Activated CD8-positive, alpha-beta memory T cell treated with anti-CD3 and anti-CD28 coated beads, Interleukin-2, amount 10 ng/mL, durations not matched to agents 7 days and 5 days (primary cell): ENCODE data around the gene CFAP65. TPM values are rescaled to one million over a fixed set of nuclear protein-coding genes. Genes with fewer than 3 reads are reported as not detected.

Experiments
- ATAC-seq: fragments of 150-1000 bp; cut with Tn5 transposase; one replicate; pipeline ENCODE4 v1.10.0; 2021; ENCODE audit warnings: moderate library complexity
- CTCF ChIA-PET: fragments of 350-600 bp; sonication (Branson Sonifier 250); formaldehyde crosslinking; loops from one replicate; lab custom pipeline; 2021; ENCODE audit warnings: antibody characterized with exemption; lab: Charles Lee
- DNase-seq: peaks from one replicate; pipeline ENCODE4 v3.0.0-alpha.2; 2020
- H3K27ac Mint-ChIP-seq: one replicate; pipeline ENCODE4 v1.8.0; 2021; ENCODE audit warnings: mild to moderate bottlenecking, mixed read lengths
- H3K27me3 Mint-ChIP-seq: one replicate; pipeline ENCODE4 v1.8.0; 2021; ENCODE audit warnings: mixed read lengths
- H3K36me3 Mint-ChIP-seq: one replicate; pipeline ENCODE4 v1.8.0; 2021; ENCODE audit warnings: mild to moderate bottlenecking, mixed read lengths
- H3K4me1 Mint-ChIP-seq: one replicate; pipeline ENCODE4 v1.8.0; 2021; ENCODE audit warnings: mixed read lengths
- H3K4me3 Mint-ChIP-seq: one replicate; pipeline ENCODE4 v1.8.0; 2021; ENCODE audit warnings: mild to moderate bottlenecking, moderate library complexity, mixed read lengths
- H3K9me3 Mint-ChIP-seq: one replicate; pipeline ENCODE4 v1.8.0; 2022; ENCODE audit warnings: low read depth, mixed read lengths
- total RNA-seq, 2 experiments: library from RNA; stranded (reverse); gene quantifications; one replicate each; pipeline ENCODE4 v1.2.3, GENCODE V29; 2021

Gene CFAP65
- total RNA-seq, 2 experiments from 2014 or later: not detected

GRCh38 chr2:219009294-219009693 lies 32.0 kb downstream of the CFAP65 start:
- CTCF ChIA-PET: interaction anchor here (0.9 to 1.6 kb wide), 3 partner anchors 13 to 181 kb away, joined by 3 to 6 read pairs (median 3); no protein-coding TSS in a partner anchor

GRCh38 chr2:219003979-219004378 lies 37.3 kb downstream of the CFAP65 start:
- ATAC-seq: no peak
- CTCF ChIA-PET: interaction anchor here (1.1 to 3.0 kb wide), 2 partner anchors 9 to 24 kb away, joined by 7 to 13 read pairs; no protein-coding TSS in a partner anchor
- Mint-ChIP-seq H3K9me3 (no peaks in the 10 kb centered on the region), H3K4me3 (no peak overlapping the region), H3K36me3 (no peaks in the 10 kb centered on the region), H3K4me1 (peaks cover 6% of the 10 kb centered on the region), H3K27me3 (peaks cover 66% of the 10 kb centered on the region), H3K27ac (no peak overlapping the region)
- no peak for DNase-seq

More at GRCh38 chr2:219009294-219009693, 32.0 kb downstream of the CFAP65 start:
- no peaks in the 10 kb centered on the region for H3K4me1 Mint-ChIP-seq
- DNase-seq (no peak), ATAC-seq (no peak)
- H3K4me3 Mint-ChIP-seq: no peak overlapping the region
- no peak overlapping the region for H3K27ac Mint-ChIP-seq
- H3K36me3 Mint-ChIP-seq: no peaks in the 10 kb centered on the region
- no peaks in the 10 kb centered on the region for H3K9me3 Mint-ChIP-seq
- peaks cover 30% of the 10 kb centered on the region for H3K27me3 Mint-ChIP-seq

GRCh38 chr2:219003267-219003634 lies 38.1 kb downstream of the CFAP65 start:
- H3K4me1 Mint-ChIP-seq: peaks cover 6% of the 10 kb centered on the region
- no peaks in the 10 kb centered on the region for H3K9me3 Mint-ChIP-seq
- no peak overlapping the region for H3K4me3 Mint-ChIP-seq
- ATAC-seq (peak; percentile 40), DNase-seq (no peak)
- CTCF ChIA-PET: interaction anchor here (1.1 to 3.0 kb wide), 4 partner anchors 8 to 111 kb away, joined by 3 to 13 read pairs (median 6); no protein-coding TSS in a partner anchor
- H3K27me3 Mint-ChIP-seq: peaks cover 71% of the 10 kb centered on the region
- no peaks in the 10 kb centered on the region for H3K36me3 Mint-ChIP-seq
- H3K27ac Mint-ChIP-seq: no peak overlapping the region

- Mint-ChIP-seq H3K4me3 (no peak overlapping the region), H3K9me3 (no peaks in the 10 kb centered on the region), H3K27me3 (peaks cover 74% of the 10 kb centered on the region), H3K36me3 (no peaks in the 10 kb centered on the region), H3K4me1 (peaks cover 6% of the 10 kb centered on the region), H3K27ac (no peak overlapping the region)
- ATAC-seq: no peak
- CTCF ChIA-PET: interaction anchor here (1.1 to 3.0 kb wide), 5 partner anchors 7 to 111 kb away, joined by 3 to 14 read pairs (median 5); no protein-coding TSS in a partner anchor
- peak; percentile 56 for DNase-seq
These were observed 38.7 kb downstream of the CFAP65 start for GRCh38 chr2:219002395-219003266.

GRCh38 chr2:219001577-219002394 lies 39.5 kb downstream of the CFAP65 start:
- no peak for DNase-seq
- CTCF ChIA-PET: interaction anchor here (1.1 to 1.5 kb wide), 5 partner anchors 22 to 110 kb away, joined by 3 to 14 read pairs (median 4); no protein-coding TSS in a partner anchor
- Mint-ChIP-seq H3K36me3 (no peaks in the 10 kb centered on the region), H3K4me3 (no peak overlapping the region), H3K4me1 (peaks cover 6% of the 10 kb centered on the region), H3K9me3 (no peaks in the 10 kb centered on the region), H3K27ac (no peak overlapping the region), H3K27me3 (peaks cover 73% of the 10 kb centered on the region)
- no peak for ATAC-seq

- ATAC-seq: no peak
- no peak overlapping the region for H3K4me3 Mint-ChIP-seq
- peaks cover 7% of the 10 kb centered on the region for H3K4me1 Mint-ChIP-seq
- CTCF ChIA-PET: interaction anchor here (1.2 to 1.5 kb wide), 3 partner anchors 21 to 57 kb away, joined by 3 to 14 read pairs (median 5); no protein-coding TSS in a partner anchor
- peaks cover 77% of the 10 kb centered on the region for H3K27me3 Mint-ChIP-seq
- H3K9me3 Mint-ChIP-seq: no peaks in the 10 kb centered on the region
- H3K27ac Mint-ChIP-seq: no peak overlapping the region
- DNase-seq: no peak
- H3K36me3 Mint-ChIP-seq: no peaks in the 10 kb centered on the region
These were observed 40.2 kb downstream of the CFAP65 start for GRCh38 chr2:219001100-219001576.

- CTCF ChIA-PET: interaction anchor here (1.2 to 1.5 kb wide), 2 partner anchors 10 to 29 kb away, joined by 3 to 4 read pairs; no protein-coding TSS in a partner anchor
- Mint-ChIP-seq H3K4me1 (peaks cover 8% of the 10 kb centered on the region), H3K36me3 (no peaks in the 10 kb centered on the region), H3K9me3 (no peaks in the 10 kb centered on the region), H3K27ac (no peak overlapping the region), H3K27me3 (peaks cover 80% of the 10 kb centered on the region), H3K4me3 (no peak overlapping the region)
- DNase-seq: no peak
- ATAC-seq: no peak
These were observed 40.8 kb downstream of the CFAP65 start for GRCh38 chr2:219000569-219000960.

- no peaks in the 10 kb centered on the region for H3K9me3 Mint-ChIP-seq
- H3K36me3 Mint-ChIP-seq: no peaks in the 10 kb centered on the region
- CTCF ChIA-PET: interaction anchor here (1.3 to 1.5 kb wide), 2 partner anchors 11 to 17 kb away, joined by 3 to 4 read pairs; no protein-coding TSS in a partner anchor
- ATAC-seq (no peak), DNase-seq (no peak)
- peaks cover 8% of the 10 kb centered on the region for H3K4me1 Mint-ChIP-seq
- H3K4me3 Mint-ChIP-seq: no peak overlapping the region
- peaks cover 80% of the 10 kb centered on the region for H3K27me3 Mint-ChIP-seq
- no peak overlapping the region for H3K27ac Mint-ChIP-seq
These were observed 41.3 kb downstream of the CFAP65 start for GRCh38 chr2:218999881-219000568.

- DNase-seq: no peak
- no peak for ATAC-seq
- peaks cover 81% of the 10 kb centered on the region for H3K27me3 Mint-ChIP-seq
- H3K4me3 Mint-ChIP-seq: no peak overlapping the region
- H3K36me3 Mint-ChIP-seq: no peaks in the 10 kb centered on the region
- H3K27ac Mint-ChIP-seq: no peak overlapping the region
- CTCF ChIA-PET: interaction anchor here (1.3 to 2.3 kb wide), 3 partner anchors 12 to 19 kb away, joined by 3 to 8 read pairs (median 4); no protein-coding TSS in a partner anchor
- H3K4me1 Mint-ChIP-seq: peaks cover 8% of the 10 kb centered on the region
- H3K9me3 Mint-ChIP-seq: no peaks in the 10 kb centered on the region
These were observed 42.1 kb downstream of the CFAP65 start for GRCh38 chr2:218999021-218999880.

- no peak for DNase-seq
- no peaks in the 10 kb centered on the region for H3K36me3 Mint-ChIP-seq
- peaks cover 8% of the 10 kb centered on the region for H3K4me1 Mint-ChIP-seq
- CTCF ChIA-PET: interaction anchor here (1.3 to 2.3 kb wide), 2 partner anchors 16 to 18 kb away, joined by 3 to 8 read pairs; no protein-coding TSS in a partner anchor
- H3K4me3 Mint-ChIP-seq: no peak overlapping the region
- peaks cover 80% of the 10 kb centered on the region for H3K27me3 Mint-ChIP-seq
- H3K27ac Mint-ChIP-seq: no peak overlapping the region
- no peaks in the 10 kb centered on the region for H3K9me3 Mint-ChIP-seq
- no peak for ATAC-seq
These were observed 42.8 kb downstream of the CFAP65 start for GRCh38 chr2:218998414-218999002.

GRCh38 chr2:218997731-218998130 lies 43.6 kb downstream of the CFAP65 start:
- CTCF ChIA-PET: interaction anchor here (2.3 kb wide), 1 partner anchor 17 kb away, joined by 8 read pairs; no protein-coding TSS in a partner anchor
- Mint-ChIP-seq H3K27me3 (peaks cover 76% of the 10 kb centered on the region), H3K4me1 (peaks cover 5% of the 10 kb centered on the region), H3K27ac (no peak overlapping the region), H3K9me3 (no peaks in the 10 kb centered on the region), H3K4me3 (no peak overlapping the region), H3K36me3 (no peaks in the 10 kb centered on the region)
- no peak for ATAC-seq
- DNase-seq: no peak
